NCI-H1092 (cell line): ENCODE data around the gene PRR16.
"Not testable (repeated sequence)": the region's sequence is repeated elsewhere in the genome, so short reads cannot be mapped to it uniquely, and the experiment has no call there.

Source experiments
- DNase-seq: peaks from one replicate; lab custom pipeline; 2025; lab: John Stamatoyannopoulos, UW

The PRR16 gene

GRCh38 chr5:120655828-120656435 lies 191.8 kb downstream of the PRR16 start:
- DNase-seq, result no peak

- DNase-seq, result no peak
These were observed 193.0 kb downstream of the PRR16 start for GRCh38 chr5:120657104-120657503.

- DNase-seq, result no peak
These were observed 213.4 kb downstream of the PRR16 start for GRCh38 chr5:120677481-120677880.

- no peak for DNase-seq
These were observed 214.2 kb downstream of the PRR16 start for GRCh38 chr5:120678279-120678678.

GRCh38 chr5:120682851-120683250 lies 218.8 kb downstream of the PRR16 start:
- no peak for DNase-seq

GRCh38 chr5:120683580-120683979 lies 219.5 kb downstream of the PRR16 start:
- DNase-seq, result no peak

- DNase-seq, result no peak
These were observed 220.1 kb downstream of the PRR16 start for GRCh38 chr5:120684213-120684612.

- no peak for DNase-seq
These were observed 220.8 kb downstream of the PRR16 start for GRCh38 chr5:120684749-120685415.

GRCh38 chr5:120690621-120691407 lies 226.7 kb downstream of the PRR16 start:
- DNase-seq, result no peak

- no peak for DNase-seq
These were observed 228.2 kb downstream of the PRR16 start for GRCh38 chr5:120692325-120692724.

- DNase-seq, result no peak
These were observed 231.3 kb downstream of the PRR16 start for GRCh38 chr5:120695368-120695880.

GRCh38 chr5:120697147-120697546 lies 233.0 kb downstream of the PRR16 start:
- DNase-seq, result no peak

GRCh38 chr5:120697670-120698327 lies 233.7 kb downstream of the PRR16 start:
- not testable (repeated sequence) for DNase-seq

- not testable (repeated sequence) for DNase-seq
These were observed 236.6 kb downstream of the PRR16 start for GRCh38 chr5:120700653-120701052.

GRCh38 chr5:120702817-120703538 lies 238.9 kb downstream of the PRR16 start:
- not testable (repeated sequence) for DNase-seq

- no peak for DNase-seq
These were observed 240.0 kb downstream of the PRR16 start for GRCh38 chr5:120703918-120704587.

- DNase-seq, result no peak
These were observed 242.8 kb downstream of the PRR16 start for GRCh38 chr5:120706877-120707276.

GRCh38 chr5:120717381-120717780 lies 253.3 kb downstream of the PRR16 start:
- DNase-seq, result no peak

GRCh38 chr5:120730214-120730613 lies 266.1 kb downstream of the PRR16 start:
- no peak for DNase-seq

GRCh38 chr5:120734033-120734432 lies 269.9 kb downstream of the PRR16 start:
- no peak for DNase-seq

- DNase-seq, result no peak
These were observed 271.0 kb downstream of the PRR16 start for GRCh38 chr5:120735076-120735475.
